ENCODE measurements around the gene PRTN3.

Gene PRTN3

GRCh38 chr19:843836-844545 lies 3.2 kb downstream of the PRTN3 start:
- Histone ChIP-seq H3K9me3 (ENCODE audit: insufficient read depth, low read depth, low read length) (no peaks in the 10 kb centered on the region), H3K79me2 (ENCODE audit: insufficient read depth, low read length) (no peaks in the 10 kb centered on the region), H3K9me2 (replicated peaks; ENCODE audit: low read depth, low read length) (no peaks in the 10 kb centered on the region), H3K27me3 (ENCODE audit: insufficient read depth, low read length, poor library complexity, severe bottlenecking) (no peaks in the 10 kb centered on the region), H3K36me3 (ENCODE audit: insufficient read depth, low read length) (no peaks in the 10 kb centered on the region), H3K4me3 (ENCODE audit: low read length, poor library complexity, severe bottlenecking) (no peak overlapping the region), H4K20me1 (ENCODE audit: insufficient read depth, low read length, poor library complexity, severe bottlenecking) (no peaks in the 10 kb centered on the region), H3F3A (ENCODE audit: low read depth) (no peaks in the 10 kb centered on the region), H2AFZ (ENCODE audit: low read length) (no peak overlapping the region), H3K4me1 (ENCODE audit: insufficient read depth, low read length, poor library complexity, severe bottlenecking) (no peaks in the 10 kb centered on the region), H3K4me2 (ENCODE audit: low read depth, low read length, poor library complexity, severe bottlenecking) (no peak overlapping the region), H3K9ac (ENCODE audit: low read depth, low read length, poor library complexity, severe bottlenecking) (no peak overlapping the region)
- TF ChIP-seq, protein P1, sequence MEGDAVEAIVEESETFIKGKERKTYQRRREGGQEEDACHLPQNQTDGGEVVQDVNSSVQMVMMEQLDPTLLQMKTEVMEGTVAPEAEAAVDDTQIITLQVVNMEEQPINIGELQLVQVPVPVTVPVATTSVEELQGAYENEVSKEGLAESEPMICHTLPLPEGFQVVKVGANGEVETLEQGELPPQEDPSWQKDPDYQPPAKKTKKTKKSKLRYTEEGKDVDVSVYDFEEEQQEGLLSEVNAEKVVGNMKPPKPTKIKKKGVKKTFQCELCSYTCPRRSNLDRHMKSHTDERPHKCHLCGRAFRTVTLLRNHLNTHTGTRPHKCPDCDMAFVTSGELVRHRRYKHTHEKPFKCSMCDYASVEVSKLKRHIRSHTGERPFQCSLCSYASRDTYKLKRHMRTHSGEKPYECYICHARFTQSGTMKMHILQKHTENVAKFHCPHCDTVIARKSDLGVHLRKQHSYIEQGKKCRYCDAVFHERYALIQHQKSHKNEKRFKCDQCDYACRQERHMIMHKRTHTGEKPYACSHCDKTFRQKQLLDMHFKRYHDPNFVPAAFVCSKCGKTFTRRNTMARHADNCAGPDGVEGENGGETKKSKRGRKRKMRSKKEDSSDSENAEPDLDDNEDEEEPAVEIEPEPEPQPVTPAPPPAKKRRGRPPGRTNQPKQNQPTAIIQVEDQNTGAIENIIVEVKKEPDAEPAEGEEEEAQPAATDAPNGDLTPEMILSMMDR (conservative IDR thresholded peaks at IDR 0.05; ENCODE audit: low read length), result no peak
- TF ChIP-seq EZH2phosphoT487 (IDR thresholded peaks at IDR 0.05; ENCODE audit: borderline replicate concordance), result no peak

DNA sequence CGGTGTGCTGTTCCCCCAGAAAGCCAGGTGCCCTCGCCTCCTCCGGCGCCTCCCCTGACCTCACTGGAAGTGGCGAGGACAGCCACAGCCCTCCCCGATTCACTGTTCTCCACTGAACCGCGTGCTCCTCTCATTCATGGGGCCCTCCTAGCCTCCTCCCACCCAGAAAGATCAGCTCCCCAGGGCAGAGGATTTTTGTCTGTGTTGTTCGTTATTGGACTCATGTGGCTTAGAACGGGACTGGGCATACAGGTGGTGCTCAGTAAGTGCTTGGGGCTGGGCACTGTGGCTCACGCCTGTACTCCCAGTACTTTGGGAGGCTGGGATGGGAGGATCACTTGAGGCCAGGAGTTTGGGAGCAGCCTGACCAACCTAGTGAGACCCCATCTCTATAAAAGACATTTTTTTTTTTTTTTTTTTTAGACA lies 3.8 kb downstream of the PRTN3 start:
- Histone ChIP-seq H4K20me1 (ENCODE audit: insufficient read depth, low read length, poor library complexity, severe bottlenecking) (no peaks in the 10 kb centered on the region), H3K4me2 (ENCODE audit: low read depth, low read length, poor library complexity, severe bottlenecking) (no peak overlapping the region), H3K4me3 (ENCODE audit: low read length, poor library complexity, severe bottlenecking) (no peak overlapping the region), H3K9me2 (replicated peaks; ENCODE audit: low read depth, low read length) (no peaks in the 10 kb centered on the region), H3K36me3 (ENCODE audit: insufficient read depth, low read length) (no peaks in the 10 kb centered on the region), H3F3A (ENCODE audit: low read depth) (no peaks in the 10 kb centered on the region), H3K9me3 (ENCODE audit: insufficient read depth, low read depth, low read length) (no peaks in the 10 kb centered on the region), H2AFZ (ENCODE audit: low read length) (no peak overlapping the region), H3K9ac (ENCODE audit: low read depth, low read length, poor library complexity, severe bottlenecking) (no peak overlapping the region), H3K79me2 (ENCODE audit: insufficient read depth, low read length) (no peaks in the 10 kb centered on the region), H3K4me1 (ENCODE audit: insufficient read depth, low read length, poor library complexity, severe bottlenecking) (no peaks in the 10 kb centered on the region), H3K27me3 (ENCODE audit: insufficient read depth, low read length, poor library complexity, severe bottlenecking) (no peaks in the 10 kb centered on the region)
- no peak for TF ChIP-seq EZH2phosphoT487 (IDR thresholded peaks at IDR 0.05; ENCODE audit: borderline replicate concordance)
- TF ChIP-seq, protein P1 (conservative IDR thresholded peaks at IDR 0.05; ENCODE audit: low read length), result no peak

DNA sequence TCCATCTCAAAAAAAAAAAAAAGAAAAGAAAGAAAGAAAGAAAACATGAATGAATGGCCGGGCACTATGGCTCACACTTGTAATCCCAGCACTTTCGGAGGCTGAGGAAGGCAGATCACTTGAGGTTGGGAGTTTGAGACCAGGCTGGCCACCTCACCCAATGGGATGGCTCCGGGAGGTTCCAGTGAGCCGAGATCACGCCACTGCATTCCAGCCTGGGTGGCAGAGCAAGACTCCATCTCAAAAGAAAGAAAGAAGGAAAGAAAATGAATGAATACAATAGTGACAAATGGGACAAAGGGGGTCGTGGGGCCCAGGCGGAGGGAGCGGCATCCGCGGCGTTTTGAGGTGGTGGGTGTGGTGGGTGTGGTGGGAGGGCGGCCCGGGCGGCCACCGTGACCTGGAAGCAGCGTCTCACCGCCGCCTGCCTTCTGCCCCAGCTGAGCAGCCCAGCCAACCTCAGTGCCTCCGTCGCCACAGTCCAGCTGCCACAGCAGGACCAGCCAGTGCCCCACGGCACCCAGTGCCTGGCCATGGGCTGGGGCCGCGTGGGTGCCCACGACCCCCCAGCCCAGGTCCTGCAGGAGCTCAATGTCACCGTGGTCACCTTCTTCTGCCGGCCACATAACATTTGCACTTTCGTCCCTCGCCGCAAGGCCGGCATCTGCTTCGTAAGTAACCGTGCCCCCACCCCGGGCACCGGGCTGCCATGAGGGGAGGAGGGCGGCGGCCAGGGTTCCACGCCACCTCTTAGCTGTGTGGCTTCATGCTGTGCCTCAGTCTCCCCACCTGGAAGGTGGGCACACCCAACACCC lies 5.1 kb downstream of the PRTN3 start:
- no peaks in the 10 kb centered on the region for H3K36me3 ChIP-seq (ENCODE audit: insufficient read depth, low read length)

More for the DNA sequence above, 5.1 kb downstream of the PRTN3 start:
- Histone ChIP-seq H3K4me3 (ENCODE audit: low read length, poor library complexity, severe bottlenecking) (no peak overlapping the region), H2AFZ (ENCODE audit: low read length) (no peak overlapping the region), H3K27me3 (ENCODE audit: insufficient read depth, low read length, poor library complexity, severe bottlenecking) (no peaks in the 10 kb centered on the region), H3F3A (ENCODE audit: low read depth) (no peaks in the 10 kb centered on the region), H3K9me3 (ENCODE audit: insufficient read depth, low read depth, low read length) (no peaks in the 10 kb centered on the region), H4K20me1 (ENCODE audit: insufficient read depth, low read length, poor library complexity, severe bottlenecking) (no peaks in the 10 kb centered on the region), H3K79me2 (ENCODE audit: insufficient read depth, low read length) (no peaks in the 10 kb centered on the region), H3K9ac (ENCODE audit: low read depth, low read length, poor library complexity, severe bottlenecking) (no peak overlapping the region), H3K9me2 (replicated peaks; ENCODE audit: low read depth, low read length) (no peaks in the 10 kb centered on the region), H3K4me2 (ENCODE audit: low read depth, low read length, poor library complexity, severe bottlenecking) (no peak overlapping the region), H3K4me1 (ENCODE audit: insufficient read depth, low read length, poor library complexity, severe bottlenecking) (no peaks in the 10 kb centered on the region)
- TF ChIP-seq, protein P1 (conservative IDR thresholded peaks at IDR 0.05; ENCODE audit: low read length), result no peak
- no peak for TF ChIP-seq EZH2phosphoT487 (IDR thresholded peaks at IDR 0.05; ENCODE audit: borderline replicate concordance)

Data from Loucy (cell line).